HepG2 (cell line): ENCODE results near the gene RAB3A.

Experiments
- CTCF ChIP-seq: sonication (generic); formaldehyde crosslinking; IDR thresholded peaks from 2 replicates; pipeline ENCODE4 v1.5.0; 2020; ENCODE audit warnings: mild to moderate bottlenecking, missing genetic modification reagents, moderate library complexity
- EZH2 ChIP-seq: conservative IDR thresholded peaks from 2 replicates; pipeline ENCODE4 v1.6.1; 2012; ENCODE audit warnings: mild to moderate bottlenecking, low read depth, low read length, moderate library complexity
- JUNB ChIP-seq: sonication (generic); formaldehyde crosslinking; IDR thresholded peaks from 2 replicates; pipeline ENCODE4 v1.8.0; 2022; ENCODE audit warnings: missing genetic modification reagents, mild to moderate bottlenecking, borderline replicate concordance
- JUND ChIP-seq: sonication (generic); formaldehyde crosslinking; IDR thresholded peaks from 2 replicates; pipeline ENCODE4 v1.8.0; 2022; ENCODE audit warnings: mild to moderate bottlenecking, missing genetic modification reagents
- KMT2A ChIP-seq: sonication (generic); formaldehyde crosslinking; IDR thresholded peaks from 2 replicates; pipeline ENCODE4 v1.4.0; 2020; ENCODE audit warnings: missing genetic modification reagents
- POLR2AphosphoS5 ChIP-seq: IDR thresholded peaks from 2 replicates; pipeline ENCODE4 v1.6.1; 2012; ENCODE audit warnings: low read depth, low read length
- SNRNP70 ChIP-seq: fragments of 200-400 bp; formaldehyde crosslinking; IDR thresholded peaks from 2 replicates; pipeline ENCODE4 v1.6.1; 2017; ENCODE audit warnings: mild to moderate bottlenecking, low read depth, low read length, moderate library complexity

GRCh38 chr19:18158467-18158866 lies 45.4 kb downstream of the RAB3A start:
- TF ChIP-seq KMT2A (CRISPR knock-in tag) (no peak), JUNB (CRISPR knock-in tag) (no peak), EZH2 (no peak), CTCF (CRISPR knock-in tag) (no peak), POLR2AphosphoS5 (no peak), SNRNP70 (no peak), JUND (CRISPR knock-in tag) (no peak)
